Endothelial cell of umbilical vein (primary cell): ENCODE data around the gene PLA2G6. TPM values are rescaled to one million over a fixed set of nuclear protein-coding genes. Genes with fewer than 3 reads are reported as not detected.

Experiments used
- BruUV-seq: library from RNA; stranded (reverse); fragments of 400-500 nt; replicated peaks from 2 replicates; lab custom pipeline; 2021; lab: Mats Ljungman, UMichigan
- CTCF ChIA-PET: fragments of 300-600, 350-600 bp; sonication (Branson Sonifier 250); formaldehyde crosslinking; loops from one replicate; lab custom pipeline; 2021; ENCODE audit warnings: antibody characterized with exemption, inconsistent platforms; lab: Charles Lee
- POLR2A ChIA-PET: fragments of 300-600, 350-600 bp; sonication (Branson Sonifier 250); formaldehyde crosslinking; loops from one replicate; lab custom pipeline; 2021; ENCODE audit warnings: antibody characterized with exemption, inconsistent platforms; lab: Charles Lee
- DNase-seq: peaks from one replicate; pipeline ENCODE4 v3.0.0-alpha.2; 2011; ENCODE audit warnings: low read depth, low spot score
- FAIRE-seq: peaks from 2 replicates; lab custom pipeline; 2011; peaks lifted over from hg19 to GRCh38; lab: Jason Lieb, UNC
- H2AFZ ChIP-seq: 2 replicates; pipeline ENCODE4 v1.6.0; 2012; ENCODE audit warnings: low read depth, low read length, control low read depth, inconsistent platforms
- H3K27ac ChIP-seq: 2 replicates; pipeline ENCODE4 v1.5.1; 2011; ENCODE audit warnings: low read depth, mild to moderate bottlenecking, control low read depth, low read length, moderate library complexity; ENCODE audit not compliant: insufficient read depth
- H3K27me3 ChIP-seq, 2 experiments: 2 replicates each; pipeline versions ENCODE4 v1.6.0 to v1.6.1; 2011; ENCODE audit warnings: low read length in 2 of 2, mixed read lengths in 1 of 2; ENCODE audit not compliant: control insufficient read depth in 2 of 2, insufficient read depth in 2 of 2
- H3K36me3 ChIP-seq, 2 experiments: 2 replicates in 1 of 2; 3 replicates in 1 of 2; pipeline ENCODE4 v1.5.1; 2011; ENCODE audit warnings: low read length in 2 of 2, mild to moderate bottlenecking in 1 of 2, moderate library complexity in 1 of 2; ENCODE audit not compliant: control insufficient read depth in 2 of 2, insufficient read depth in 2 of 2; ENCODE audit errors: extremely low read depth in 1 of 2
- H3K4me1 ChIP-seq: 3 replicates; pipeline ENCODE4 v1.5.1; 2011; ENCODE audit warnings: mild to moderate bottlenecking, low read length; ENCODE audit not compliant: control insufficient read depth, insufficient read depth; ENCODE audit errors: extremely low read depth
- H3K4me2 ChIP-seq: 2 replicates; pipeline ENCODE4 v1.6.1; 2011; ENCODE audit warnings: low read length, control low read depth, mixed read lengths; ENCODE audit not compliant: insufficient read depth
- H3K4me3 ChIP-seq, 3 experiments: fragments of 200-600 bp in 1 of 3; sonication (generic), shearing (Covaris generic) in 1 of 3; replicated peaks in 1 of 3; 2 replicates each; pipeline ENCODE4 v1.5.1; 2011 to 2016; ENCODE audit warnings: control low read depth in 3 of 3, low read length in 3 of 3, mild to moderate bottlenecking in 2 of 3, inconsistent platforms in 1 of 3, low read depth in 1 of 3, moderate library complexity in 1 of 3; ENCODE audit not compliant: insufficient read depth in 1 of 3
- H3K79me2 ChIP-seq: 2 replicates; pipeline ENCODE4 v1.6.0; 2012; ENCODE audit warnings: low read length, inconsistent platforms; ENCODE audit not compliant: control insufficient read depth, insufficient read depth
- H3K9ac ChIP-seq: replicated peaks from 2 replicates; pipeline ENCODE3; 2011; ENCODE audit warnings: low read length, control low read depth; ENCODE audit not compliant: insufficient read depth; ENCODE audit errors: extremely low read depth
- H3K9me1 ChIP-seq: replicated peaks from 3 replicates; pipeline ENCODE4 v1.6.0; 2011; ENCODE audit warnings: mild to moderate bottlenecking, low read length; ENCODE audit not compliant: control insufficient read depth, insufficient read depth; ENCODE audit errors: extremely low read depth
- H3K9me3 ChIP-seq: replicated peaks from 2 replicates; pipeline ENCODE4 v1.5.1; 2012; ENCODE audit warnings: low read length, inconsistent platforms; ENCODE audit not compliant: control insufficient read depth, insufficient read depth
- H4K20me1 ChIP-seq: replicated peaks from 2 replicates; pipeline ENCODE3; 2011; ENCODE audit warnings: mild to moderate bottlenecking, low read length; ENCODE audit not compliant: control insufficient read depth, insufficient read depth; ENCODE audit errors: extremely low read depth
- EZH2 ChIP-seq: IDR thresholded peaks from 2 replicates; pipeline ENCODE4 v1.6.1; 2012; ENCODE audit warnings: borderline replicate concordance, low read depth, mild to moderate bottlenecking, moderate library complexity, low read length, inconsistent platforms; ENCODE audit not compliant: severe bottlenecking
- FOS ChIP-seq: IDR thresholded peaks from 2 replicates; pipeline ENCODE4 v1.6.1; 2011; ENCODE audit warnings: mild to moderate bottlenecking, low read length, moderate library complexity, borderline replicate concordance; ENCODE audit not compliant: insufficient read depth
- GATA2 ChIP-seq: IDR thresholded peaks from 2 replicates; pipeline ENCODE4 v1.7.0; 2011; ENCODE audit warnings: low read depth, mild to moderate bottlenecking, moderate library complexity, mixed read lengths, low read length; ENCODE audit not compliant: insufficient read length, insufficient read depth
- JUN ChIP-seq: IDR thresholded peaks from 2 replicates; pipeline ENCODE4 v1.6.1; 2011; ENCODE audit warnings: borderline replicate concordance, low read depth; ENCODE audit not compliant: insufficient read length, insufficient read depth
- MYC ChIP-seq: IDR thresholded peaks from one replicate; pipeline ENCODE4 v1.6.1; 2011; ENCODE audit warnings: mild to moderate bottlenecking, low read depth, low read length
- POLR2A ChIP-seq: IDR thresholded peaks from 2 replicates; pipeline ENCODE4 v1.6.1; 2012; ENCODE audit warnings: low read depth, mild to moderate bottlenecking, control low read depth, low read length
- POLR2AphosphoS5 ChIP-seq: IDR thresholded peaks from 2 replicates; pipeline ENCODE4 v1.6.1; 2012; ENCODE audit warnings: low read depth, mild to moderate bottlenecking, control low read depth, low read length, moderate library complexity; ENCODE audit not compliant: insufficient read depth
- dilution Hi-C: fragments of 300-500 bp; cut with MboI; formaldehyde crosslinking; loops from one replicate; pipeline ENCODE4 v1.15.0; 2019; ENCODE audit warnings: low sequenced_read_pairs; ENCODE audit not compliant: extremely low pct_ligation_motif_present
- intact Hi-C: fragments of 100-400 bp; cut with micrococcal nuclease; formaldehyde crosslinking; loops from one replicate; pipeline ENCODE4 v1.10.0; 2022
- polyA plus RNA-seq, 4 experiments: library from polyadenylated mRNA; depleted of rRNA in 3 of 4; stranded (reverse) in 3 of 4; unstranded in 1 of 4; fragments of >200 nt; gene quantifications; 2 replicates each; pipeline versions ENCODE4 v1.2.1 to v1.2.3, GENCODE V29; 2011 to 2012; ENCODE audit warnings: missing spikeins in 1 of 4
- total RNA-seq: library from RNA; stranded (reverse); gene quantifications from 2 replicates; pipeline ENCODE4 v1.2.3, GENCODE V29; 2021
- TF ChIP-seq, protein P1 (sequence below): IDR thresholded peaks from 2 replicates; pipeline ENCODE4 v1.6.1; 2011; ENCODE audit not compliant: insufficient read depth, insufficient read length
- TF ChIP-seq, protein P2 (sequence below), 2 donors: IDR thresholded peaks; 1 replicate in 1 of 2; 2 replicates in 1 of 2; pipeline ENCODE4 v1.5.1; 2011; ENCODE audit warnings: low read length in 2 of 2, mild to moderate bottlenecking in 2 of 2, moderate library complexity in 2 of 2, control low read depth in 1 of 2, inconsistent platforms in 1 of 2, low read depth in 1 of 2; ENCODE audit not compliant: insufficient read depth in 1 of 2; ENCODE audit errors: extremely low read depth in 1 of 2

PLA2G6 gene
- total and polyA plus RNA-seq, 2 donors (not counting 3 experiments of a cell fraction or from before 2014, with no cell fraction given), result 6.6 to 10.3 TPM

DNA sequence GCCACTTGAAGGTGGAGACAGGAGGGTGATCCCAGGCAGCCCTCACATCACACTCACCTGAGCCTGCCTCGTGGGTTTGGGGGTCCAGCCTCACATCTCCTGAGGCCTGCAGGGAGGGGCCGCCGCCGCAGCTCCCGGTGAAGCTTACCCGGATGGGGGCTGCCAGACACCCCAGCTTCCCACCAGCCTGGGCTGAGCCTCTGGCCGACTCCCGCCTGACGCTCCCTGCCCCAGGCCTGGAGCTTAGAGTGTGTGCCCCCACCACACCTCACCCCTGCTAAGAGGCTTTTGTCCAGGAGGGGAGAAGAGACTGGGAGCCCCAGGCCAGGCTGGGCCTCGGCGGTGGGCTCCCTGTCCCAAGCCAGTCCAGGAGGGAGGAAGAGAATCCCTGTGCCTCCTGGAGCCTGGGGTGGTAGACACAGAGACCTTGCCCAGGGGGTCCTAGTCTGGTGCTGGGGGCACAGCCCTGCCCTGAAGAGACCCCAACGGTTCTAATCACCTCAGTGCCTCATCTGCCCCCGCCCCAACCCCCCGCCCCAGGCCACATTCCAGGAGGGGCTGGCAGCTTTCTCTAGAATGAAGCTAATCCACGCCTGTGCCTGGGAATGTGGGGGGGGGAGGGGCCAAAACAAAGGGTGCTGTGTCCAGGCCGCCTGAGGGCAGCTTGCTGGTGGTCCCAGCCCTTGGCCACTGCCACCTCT lies 97.5 kb downstream of the PLA2G6 start, which contains the start of gene SLC16A8:
Gene SLC16A8, minus strand, starts transcription at position 254 of the 701 bp plus-strand sequence. CDS start 1,311 bp downstream, outside the sequence.
- Histone ChIP-seq H3K4me1 (peaks cover 5% of the 10 kb centered on the region), H3K9ac (no peak within 1 kb of the TSS), H3K4me2 (no peak within 1 kb of the TSS), H3K27me3 (peaks cover 13 to 14% of the 10 kb centered on the region in 2 experiments), H2AFZ (no peak within 1 kb of the TSS), H3K36me3 (no peaks in the 10 kb centered on the region), H3K79me2 (no peaks in the 10 kb centered on the region), H3K27ac (no peak within 1 kb of the TSS), H3K4me3 (no peak within 1 kb of the TSS), H3K9me1 (no peaks in the 10 kb centered on the region), H3K9me3 (no peaks in the 10 kb centered on the region), H4K20me1 (no peaks in the 10 kb centered on the region)
- TF ChIP-seq POLR2A (no peak), FOS (no peak), MYC (no peak), EZH2 (no peak), GATA2 (no peak), POLR2AphosphoS5 (no peak), JUN (no peak)
- TF ChIP-seq, protein P1, sequence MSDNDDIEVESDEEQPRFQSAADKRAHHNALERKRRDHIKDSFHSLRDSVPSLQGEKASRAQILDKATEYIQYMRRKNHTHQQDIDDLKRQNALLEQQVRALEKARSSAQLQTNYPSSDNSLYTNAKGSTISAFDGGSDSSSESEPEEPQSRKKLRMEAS, result no peak
- TF ChIP-seq, protein P2, sequence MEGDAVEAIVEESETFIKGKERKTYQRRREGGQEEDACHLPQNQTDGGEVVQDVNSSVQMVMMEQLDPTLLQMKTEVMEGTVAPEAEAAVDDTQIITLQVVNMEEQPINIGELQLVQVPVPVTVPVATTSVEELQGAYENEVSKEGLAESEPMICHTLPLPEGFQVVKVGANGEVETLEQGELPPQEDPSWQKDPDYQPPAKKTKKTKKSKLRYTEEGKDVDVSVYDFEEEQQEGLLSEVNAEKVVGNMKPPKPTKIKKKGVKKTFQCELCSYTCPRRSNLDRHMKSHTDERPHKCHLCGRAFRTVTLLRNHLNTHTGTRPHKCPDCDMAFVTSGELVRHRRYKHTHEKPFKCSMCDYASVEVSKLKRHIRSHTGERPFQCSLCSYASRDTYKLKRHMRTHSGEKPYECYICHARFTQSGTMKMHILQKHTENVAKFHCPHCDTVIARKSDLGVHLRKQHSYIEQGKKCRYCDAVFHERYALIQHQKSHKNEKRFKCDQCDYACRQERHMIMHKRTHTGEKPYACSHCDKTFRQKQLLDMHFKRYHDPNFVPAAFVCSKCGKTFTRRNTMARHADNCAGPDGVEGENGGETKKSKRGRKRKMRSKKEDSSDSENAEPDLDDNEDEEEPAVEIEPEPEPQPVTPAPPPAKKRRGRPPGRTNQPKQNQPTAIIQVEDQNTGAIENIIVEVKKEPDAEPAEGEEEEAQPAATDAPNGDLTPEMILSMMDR (IDR thresholded peaks at IDR 0.05; ENCODE audit: extremely low read depth in 1 of 2, insufficient read depth in 1 of 2, low read depth in 1 of 2, low read length in 2 of 2), result no peak
- DNase-seq (no peak), FAIRE-seq (no peak)
- intact Hi-C loops, result no loop called here
- ChIA-PET POLR2A (no interaction called here), CTCF (interaction anchor here (1.0 kb wide), 1 partner anchor 9 kb away, joined by 3 read pairs; no protein-coding TSS in a partner anchor)
- dilution Hi-C loops, result no loop called here
- BruUV-seq, result no TSS peak
